ENCODE results near the gene CSNK1A1.
"Not testable (repeated sequence)": the region's sequence is repeated elsewhere in the genome, so short reads cannot be mapped to it uniquely, and the experiment has no call there.

CSNK1A1 gene

DNA sequence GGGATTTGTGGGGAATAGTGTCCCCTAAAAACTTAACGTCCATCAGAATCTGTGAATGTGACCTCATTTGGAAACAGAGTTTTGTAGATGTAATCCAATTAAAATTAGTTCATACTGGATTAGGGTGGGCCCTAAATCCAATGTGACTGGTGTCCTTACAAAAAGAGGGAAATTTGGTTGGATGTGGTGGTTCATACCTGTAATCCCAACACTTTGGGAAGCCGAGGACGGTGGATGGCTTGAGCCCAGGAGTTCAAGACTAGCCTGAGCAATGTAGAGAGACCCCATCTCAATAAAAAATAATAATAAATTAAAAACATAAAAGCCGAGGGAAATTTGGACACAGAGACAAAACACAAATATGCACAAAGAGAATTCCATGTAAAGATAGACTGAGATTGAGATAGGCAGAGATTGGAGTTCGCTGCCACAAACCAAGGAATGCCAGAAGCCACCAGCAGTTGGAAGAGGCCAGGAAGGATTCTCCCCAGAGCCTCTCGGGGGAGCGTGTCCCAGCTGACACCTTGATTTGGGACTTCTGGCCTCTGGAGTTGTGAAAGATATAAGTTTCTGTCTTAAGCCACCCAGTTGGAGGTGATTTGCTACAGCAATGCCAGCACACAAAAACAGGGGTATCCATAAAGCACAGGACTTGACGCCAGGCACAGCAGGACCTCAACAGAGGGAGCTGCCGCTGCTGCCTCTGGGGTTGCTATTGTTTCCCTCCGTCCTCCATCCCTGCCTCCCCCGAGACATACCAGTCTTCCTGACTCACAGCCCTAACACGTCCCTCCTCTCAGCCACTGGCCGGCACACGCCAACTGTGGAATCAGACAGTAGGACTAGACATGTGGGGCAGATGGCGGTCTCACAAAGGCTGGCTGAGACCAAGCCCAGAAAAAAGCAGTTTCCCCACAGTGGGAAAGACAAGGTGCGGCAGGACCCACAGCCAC lies 98.3 kb downstream of the CSNK1A1 start:
- no peak for FAIRE-seq

DNA sequence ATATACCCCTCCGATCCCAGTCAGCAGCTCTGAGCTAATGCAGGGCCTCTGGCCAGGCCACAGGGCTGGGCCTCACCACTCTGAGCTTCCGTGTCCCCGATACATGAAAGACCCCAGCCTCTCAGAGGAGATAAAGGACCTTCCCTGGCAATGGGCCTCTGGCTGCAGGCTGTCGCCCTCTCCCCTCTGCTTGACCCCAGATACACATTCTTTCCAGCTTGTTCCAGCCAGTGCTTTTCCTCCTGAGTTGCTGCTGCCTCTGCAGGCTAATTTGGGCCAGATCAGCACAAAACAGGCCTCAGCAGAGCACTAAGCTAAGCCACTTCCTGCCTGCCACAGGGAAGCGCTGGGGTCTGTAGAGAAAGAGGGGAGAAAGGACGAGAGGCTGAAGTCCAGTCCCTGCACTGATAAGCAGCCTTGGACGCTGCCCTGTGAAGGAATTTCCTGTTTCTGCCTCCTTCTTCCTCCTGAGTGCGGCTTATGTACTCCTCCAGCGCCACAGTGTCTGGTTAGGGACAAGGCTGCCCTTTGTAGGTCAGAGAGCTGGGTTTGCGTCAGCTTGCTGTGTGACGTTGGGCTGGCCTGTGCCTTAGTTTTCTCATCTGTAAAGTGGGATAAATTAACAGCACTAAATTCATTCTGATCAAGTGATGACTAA lies 99.1 kb downstream of the CSNK1A1 start:
- FAIRE-seq: no peak

DNA sequence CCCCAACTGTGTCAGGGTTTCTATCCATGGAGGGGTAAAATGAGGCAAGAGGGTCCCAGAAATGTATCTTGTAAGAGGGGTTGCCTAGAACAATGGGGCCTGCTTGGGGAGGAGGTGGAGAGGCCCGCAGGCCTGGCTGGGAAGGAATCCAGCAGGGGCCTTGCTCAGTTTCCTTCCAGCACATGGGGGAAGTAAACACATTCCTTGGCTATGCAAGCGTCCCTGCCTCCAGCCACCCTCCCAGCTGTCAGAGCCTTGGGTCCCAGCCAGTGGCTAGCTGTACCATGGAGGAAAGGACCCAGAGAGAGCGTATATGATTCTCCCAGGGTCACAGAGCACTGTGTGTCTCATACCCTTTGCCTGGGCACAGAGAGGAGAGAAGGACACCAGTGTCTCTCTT lies 101.0 kb downstream of the CSNK1A1 start:
- no peak for FAIRE-seq

DNA sequence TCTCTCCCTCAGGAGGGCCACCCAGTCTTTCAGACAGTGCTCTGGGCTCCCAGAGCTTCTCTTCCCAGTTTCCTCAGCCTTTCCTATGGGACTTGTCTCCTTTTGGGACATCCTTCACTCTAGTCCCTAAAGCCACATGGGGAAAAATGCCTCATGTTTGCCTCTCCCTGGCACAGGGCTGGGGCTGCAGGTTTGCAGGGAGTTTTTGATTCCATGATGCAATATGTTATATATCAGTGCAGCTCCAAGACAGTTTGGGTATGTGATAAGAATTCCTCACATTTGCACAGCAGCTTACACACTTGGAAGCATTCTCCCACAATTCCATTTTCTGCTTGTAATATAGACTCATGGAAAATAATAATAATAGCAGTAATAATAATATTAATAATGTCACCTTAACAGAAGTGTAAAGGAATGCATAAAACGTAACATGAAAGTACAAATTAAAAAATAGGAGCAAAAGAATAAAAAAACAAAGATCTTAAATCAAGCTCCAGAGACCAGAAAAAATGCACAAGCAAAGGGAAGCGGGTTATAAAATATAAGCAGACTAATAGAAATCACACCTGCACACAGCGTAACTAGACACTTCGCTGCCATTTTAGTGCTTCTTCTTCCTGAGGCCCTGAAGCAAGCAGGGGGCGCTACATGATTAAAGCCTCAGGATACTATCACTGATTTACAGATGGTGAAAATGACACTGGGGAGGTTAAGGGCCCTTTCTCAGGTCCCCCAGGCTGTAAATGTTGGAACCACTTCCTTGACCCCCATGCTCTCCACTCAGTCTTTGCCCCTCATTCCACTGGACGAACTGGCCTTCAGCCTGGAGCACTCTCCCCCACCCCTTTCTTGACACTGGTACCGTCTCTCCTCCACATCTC lies 102.2 kb downstream of the CSNK1A1 start:
- FAIRE-seq: no peak

DNA sequence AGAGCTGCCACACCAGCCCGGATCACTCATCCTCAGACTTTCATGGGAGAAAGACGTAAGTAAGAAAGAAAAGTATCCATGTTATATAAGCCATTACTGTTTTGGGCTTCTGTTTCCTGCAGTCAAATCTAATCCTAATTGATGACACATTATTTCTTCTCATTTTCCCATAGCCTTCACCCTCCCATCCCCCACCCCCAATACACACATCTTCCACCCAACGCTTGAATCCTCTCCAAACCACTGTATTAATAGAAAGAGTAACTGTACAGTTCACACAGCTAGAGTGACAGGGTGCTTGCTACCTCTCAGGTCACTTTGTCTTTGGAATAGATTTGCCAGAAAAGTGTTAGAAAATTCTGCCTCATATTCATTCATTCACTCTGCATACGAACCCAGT lies 102.8 kb downstream of the CSNK1A1 start:
- no peak for FAIRE-seq

DNA sequence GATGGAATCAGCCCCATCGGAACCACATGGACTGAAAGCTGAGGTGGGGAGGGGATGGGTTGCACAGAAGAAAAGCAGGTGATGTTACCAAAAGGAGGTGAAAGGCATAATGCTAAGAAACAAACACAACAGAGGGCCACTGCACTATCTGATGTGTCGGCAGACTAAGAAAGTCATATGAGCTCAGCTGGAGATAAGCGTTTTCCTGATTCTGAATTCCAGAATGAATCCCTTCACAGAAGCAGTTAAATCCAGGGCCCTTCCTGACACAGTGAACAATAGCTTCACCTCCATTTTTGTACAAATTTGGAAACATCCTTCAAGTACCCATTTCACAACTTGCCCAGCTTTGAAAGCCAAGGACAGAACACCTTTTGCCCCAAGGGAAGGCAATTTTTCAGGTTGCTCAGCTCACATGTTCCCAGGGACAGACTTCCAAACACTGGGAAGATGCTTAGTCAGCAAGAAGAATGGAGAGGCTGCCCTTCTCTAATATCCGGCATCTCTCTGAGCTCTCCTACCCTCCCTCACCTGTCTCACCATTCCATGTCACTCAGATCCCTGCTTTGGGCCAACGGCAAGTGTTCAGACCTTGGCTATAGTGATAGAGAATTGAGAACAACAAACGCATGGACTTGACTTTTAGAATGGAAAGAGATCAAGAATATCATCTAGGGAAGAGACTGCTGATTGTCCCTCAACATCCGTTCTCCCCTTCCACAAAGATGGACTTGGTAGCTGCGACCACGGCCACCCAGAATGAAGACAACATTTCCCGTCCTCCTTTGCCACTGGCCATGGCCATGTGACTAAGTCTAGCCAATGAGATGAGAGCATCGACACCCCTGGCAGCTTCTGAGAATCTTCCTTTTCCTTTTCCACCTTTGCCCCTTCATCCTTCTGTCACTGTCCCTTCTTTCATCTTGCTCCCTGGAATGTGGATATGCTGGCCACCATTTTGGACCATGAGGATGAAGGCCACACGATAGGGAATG lies 103.6 kb downstream of the CSNK1A1 start:
- no peak for FAIRE-seq

DNA sequence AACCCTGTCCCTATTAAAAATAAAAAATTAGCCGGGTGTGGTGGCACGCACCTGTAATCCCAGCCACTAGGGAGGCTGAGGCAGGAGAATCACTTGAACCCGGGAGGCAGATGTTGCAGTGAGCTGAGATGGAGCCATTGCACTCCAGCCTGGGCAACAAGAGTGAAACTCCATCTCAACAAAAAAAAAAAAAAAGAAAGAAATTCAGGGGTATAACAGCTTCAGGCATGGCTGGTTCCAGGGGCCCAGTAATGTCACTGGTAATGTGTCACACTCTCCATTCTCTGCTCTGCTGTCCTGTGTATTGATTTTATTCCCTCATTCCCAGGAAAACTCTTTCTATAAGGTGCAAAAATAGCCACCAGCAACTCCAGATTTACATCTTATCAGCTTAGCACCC lies 104.4 kb downstream of the CSNK1A1 start:
- FAIRE-seq: not testable (repeated sequence)

DNA sequence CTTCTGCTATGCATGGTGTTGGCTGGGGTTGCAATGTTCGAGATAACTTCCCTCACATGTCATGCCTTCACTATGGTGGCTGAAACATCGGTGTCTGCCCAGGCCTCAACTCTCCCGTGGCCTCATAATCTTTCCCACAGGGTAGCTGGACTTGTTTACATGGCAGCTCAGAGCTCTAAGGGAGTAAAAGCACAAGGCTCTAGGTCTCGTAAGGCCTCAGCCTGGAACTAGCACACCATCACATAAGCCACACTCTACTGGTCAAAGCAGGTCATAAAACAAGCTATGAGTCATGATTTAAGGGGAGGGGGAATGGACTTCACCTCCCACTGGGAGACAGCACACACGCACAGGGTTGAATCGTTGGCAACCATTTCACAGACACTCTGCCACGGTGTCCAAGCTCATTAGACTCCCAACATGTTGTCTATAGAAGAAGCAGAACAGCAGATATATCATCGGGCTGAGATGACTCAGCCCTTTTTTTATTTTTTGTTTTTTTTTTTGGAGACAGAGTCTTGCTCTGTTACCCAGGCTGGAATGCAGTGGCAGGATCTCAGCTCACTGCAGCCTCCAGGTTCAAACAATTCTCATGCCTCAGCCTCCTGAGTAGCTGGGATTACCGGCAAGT lies 105.4 kb downstream of the CSNK1A1 start:
- no peak for FAIRE-seq

DNA sequence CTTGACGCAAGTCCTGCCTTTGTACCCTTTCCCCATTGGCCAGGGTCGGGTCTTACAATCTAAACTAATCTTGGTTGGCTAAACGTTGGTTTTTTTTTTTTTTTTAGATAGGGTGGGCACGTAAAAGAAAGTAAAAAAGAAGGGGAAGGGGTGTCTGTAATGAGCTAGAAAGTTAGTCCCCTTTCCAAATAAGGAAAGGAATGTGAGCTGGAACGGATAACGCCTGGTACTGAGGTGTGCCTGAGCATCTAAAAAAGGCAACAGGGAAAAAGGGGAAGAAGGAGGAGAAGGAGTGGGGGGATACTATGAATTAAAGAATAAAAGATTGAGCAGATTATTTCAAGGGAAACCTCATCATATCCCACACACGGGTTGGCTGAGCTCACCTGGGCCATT lies 105.9 kb downstream of the CSNK1A1 start:
- FAIRE-seq: no peak

DNA sequence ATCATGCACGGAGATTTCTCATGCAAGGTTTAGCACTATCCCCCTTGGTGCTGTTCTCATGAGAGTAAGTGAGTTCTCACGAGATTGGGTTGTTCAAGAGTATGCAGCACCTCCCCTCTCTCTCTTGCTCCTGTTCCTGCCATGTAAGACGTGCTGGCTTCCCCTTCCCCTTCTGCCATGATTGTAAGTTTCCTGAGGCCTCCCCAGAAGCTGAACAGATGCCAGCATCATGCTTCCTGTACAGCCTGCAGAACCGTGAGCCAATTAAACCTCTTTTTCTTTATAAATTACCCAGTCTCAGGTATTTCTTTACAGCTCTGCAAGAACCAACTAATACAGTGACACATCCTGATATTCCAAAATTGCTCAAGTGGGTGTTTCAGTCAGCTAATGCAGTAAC lies 106.8 kb downstream of the CSNK1A1 start:
- not testable (repeated sequence) for FAIRE-seq

DNA sequence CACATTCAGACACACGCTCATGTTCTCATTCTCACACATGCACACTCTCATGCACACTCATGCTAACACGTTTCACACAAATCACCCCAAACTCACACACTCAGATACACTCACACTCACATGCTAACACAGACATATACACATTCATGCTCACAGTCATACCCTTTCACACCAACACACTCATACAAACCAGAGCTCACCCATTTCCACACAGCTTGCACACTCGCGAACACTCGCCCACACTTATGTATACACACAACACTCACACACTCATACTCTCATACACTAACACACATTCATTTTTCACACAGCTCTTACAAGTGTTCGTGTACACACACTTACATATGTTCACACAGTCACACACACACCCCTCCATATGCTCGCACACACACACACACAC lies 108.0 kb downstream of the CSNK1A1 start:
- no peak for FAIRE-seq

DNA sequence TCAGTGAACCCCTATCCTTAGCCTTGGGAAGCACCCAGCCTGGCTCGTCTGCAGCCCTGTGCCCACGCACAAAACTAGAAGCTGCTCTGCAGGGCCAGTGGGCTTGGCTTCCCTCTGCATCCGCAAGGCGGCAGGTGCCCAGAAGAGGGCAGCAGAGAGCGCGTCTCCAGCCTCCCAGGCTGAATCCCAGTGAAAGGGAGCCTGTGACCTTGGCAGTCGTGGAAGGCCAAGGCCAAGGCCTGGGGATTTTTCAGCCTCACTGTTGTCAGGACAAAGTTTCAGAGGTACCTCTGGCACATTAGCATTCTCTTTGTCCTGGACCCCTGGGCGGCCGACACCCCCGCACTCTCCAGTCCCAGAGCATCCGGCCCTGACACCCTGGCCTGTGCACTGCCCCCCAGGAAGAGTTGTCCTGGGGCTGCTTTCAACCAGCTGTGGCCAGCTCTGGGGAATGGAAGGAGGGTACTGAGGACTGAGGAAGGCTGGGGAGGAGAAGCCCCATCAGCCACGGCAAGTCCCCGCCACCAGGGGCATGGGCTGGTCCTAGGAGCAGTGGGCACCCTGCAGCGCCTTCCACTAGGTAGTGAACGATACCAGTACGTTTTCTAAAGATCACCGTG lies 108.6 kb downstream of the CSNK1A1 start:
- FAIRE-seq: no peak
